GM21447 (cell line): Measurements from ENCODE around the gene ASAP2.

Source experiments
- ATAC-seq: cut with Tn5 transposase; IDR thresholded peaks from one replicate; pipeline ENCODE4 v1.9.1; 2021; ENCODE audit not compliant: unreplicated experiment

Gene ASAP2

DNA sequence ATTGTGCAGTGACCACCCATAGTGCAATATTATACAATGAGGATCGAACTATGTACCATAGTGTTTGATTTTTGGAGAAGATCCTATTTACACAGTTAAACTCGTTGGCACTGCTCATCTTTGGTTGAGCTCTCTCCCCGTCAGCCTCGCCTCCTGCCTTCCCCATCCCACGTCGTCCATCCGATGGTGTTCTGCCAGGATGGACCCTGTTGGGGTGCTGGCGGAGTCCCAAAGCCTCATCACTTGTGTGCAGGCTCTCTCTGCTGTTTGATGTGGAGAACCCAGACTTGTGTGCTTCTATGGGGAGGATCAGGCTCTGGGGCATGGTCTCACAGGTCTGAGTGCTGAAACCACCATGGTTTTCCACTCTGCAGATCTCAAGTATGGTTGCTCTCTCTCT lies 131.3 kb downstream of the ASAP2 start:
- ATAC-seq: no peak

DNA sequence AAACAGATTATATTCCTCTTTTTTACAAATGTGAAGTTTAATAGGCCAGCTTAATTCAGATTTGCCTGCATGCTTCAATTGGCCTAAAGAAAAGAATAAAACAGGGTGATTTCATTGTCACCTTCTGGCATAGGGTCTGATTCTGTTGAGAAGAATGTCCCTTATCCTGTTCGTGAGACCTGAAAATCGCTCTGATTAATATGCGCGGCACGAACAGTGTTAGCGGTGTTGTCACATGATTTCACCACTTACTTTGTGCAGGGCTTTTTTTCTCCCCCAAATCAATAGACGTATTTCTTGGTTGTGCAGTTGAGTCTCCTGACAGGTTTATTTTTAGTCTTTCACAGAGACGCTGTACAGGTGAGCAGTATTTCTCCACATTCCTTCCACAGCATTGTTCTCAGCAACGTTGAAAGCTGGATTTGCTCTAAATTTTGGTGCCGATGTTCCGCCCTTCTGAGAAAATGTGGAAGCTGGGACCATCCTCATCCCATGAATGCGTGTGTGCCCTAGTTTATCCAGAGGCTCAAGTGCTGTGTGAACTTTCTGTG lies 134.8 kb downstream of the ASAP2 start:
- no peak for ATAC-seq

DNA sequence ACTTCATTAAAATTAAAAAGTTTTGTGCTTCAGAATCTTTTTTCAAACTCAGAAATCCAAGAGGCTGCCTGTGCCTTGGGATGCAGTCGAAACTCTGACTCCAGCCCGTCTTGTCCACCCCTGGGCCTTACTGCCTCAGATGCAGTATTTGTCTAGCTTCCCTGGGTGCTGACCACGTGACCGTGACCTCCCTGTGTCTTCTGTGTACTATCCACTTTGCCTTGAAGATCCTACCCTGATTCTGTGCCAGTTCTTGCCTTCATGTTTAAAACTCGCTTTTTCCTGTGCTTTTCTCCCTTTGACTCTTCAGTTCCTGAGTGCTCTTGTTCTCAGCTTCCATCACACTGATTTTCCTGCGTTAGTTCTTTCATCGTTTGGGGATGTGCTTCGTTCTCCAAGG lies 136.0 kb downstream of the ASAP2 start:
- ATAC-seq: no peak

DNA sequence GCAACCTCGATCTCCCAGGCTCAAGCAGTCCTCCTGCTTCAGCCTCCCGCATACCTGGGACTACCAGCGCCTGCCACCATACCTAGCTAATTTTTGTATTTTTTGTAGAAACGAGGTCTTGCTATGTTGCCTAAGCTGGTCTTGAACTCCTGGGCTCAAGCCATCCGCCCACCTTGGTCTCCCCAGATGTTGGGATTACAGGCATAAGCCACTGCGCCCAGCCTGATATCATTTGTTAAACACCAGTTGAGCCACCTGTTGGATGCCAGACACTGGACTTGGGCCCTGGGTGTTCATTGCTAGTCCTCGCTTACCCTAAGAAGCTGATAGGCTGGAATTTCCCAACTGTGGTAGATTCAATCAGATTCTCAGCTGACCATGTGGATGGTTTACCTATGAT lies 136.9 kb downstream of the ASAP2 start:
- no peak for ATAC-seq

DNA sequence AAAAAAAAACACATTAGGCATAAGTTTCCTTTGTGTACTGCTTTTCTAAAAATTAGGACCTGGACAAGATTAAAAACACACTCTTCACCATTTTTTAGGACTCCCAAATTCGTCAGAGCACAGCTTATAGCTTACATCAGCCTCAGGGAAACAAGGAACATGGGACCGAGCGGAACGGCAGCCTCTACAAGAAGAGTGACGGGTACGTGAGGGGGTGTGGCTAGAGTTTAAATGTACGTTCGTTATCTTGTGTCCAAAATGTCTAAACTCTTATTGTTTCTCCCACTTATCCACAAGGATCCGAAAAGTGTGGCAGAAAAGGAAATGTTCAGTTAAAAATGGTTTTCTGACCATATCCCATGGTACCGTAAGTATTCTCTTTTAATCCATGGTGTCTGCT lies 137.8 kb downstream of the ASAP2 start:
- no peak for ATAC-seq

DNA sequence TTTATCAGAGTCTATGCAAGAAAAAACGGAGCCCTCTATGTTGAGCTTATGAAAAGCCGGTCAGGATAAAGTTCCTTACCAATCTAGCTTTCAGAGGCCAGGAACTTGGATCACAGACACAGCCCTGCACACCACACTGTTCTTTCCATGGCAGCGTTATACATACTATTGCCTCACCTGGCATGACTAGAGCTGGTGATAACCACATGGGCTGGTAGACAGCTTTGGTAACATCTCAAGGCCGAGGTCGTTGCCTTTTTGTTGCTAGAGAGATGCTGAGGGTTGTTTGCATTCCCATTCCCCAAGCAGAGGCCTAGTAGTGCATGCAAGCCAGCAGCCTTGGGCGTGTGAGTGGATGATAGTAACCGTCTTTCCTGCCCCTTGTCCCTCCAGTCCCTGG lies 138.7 kb downstream of the ASAP2 start:
- no peak for ATAC-seq

DNA sequence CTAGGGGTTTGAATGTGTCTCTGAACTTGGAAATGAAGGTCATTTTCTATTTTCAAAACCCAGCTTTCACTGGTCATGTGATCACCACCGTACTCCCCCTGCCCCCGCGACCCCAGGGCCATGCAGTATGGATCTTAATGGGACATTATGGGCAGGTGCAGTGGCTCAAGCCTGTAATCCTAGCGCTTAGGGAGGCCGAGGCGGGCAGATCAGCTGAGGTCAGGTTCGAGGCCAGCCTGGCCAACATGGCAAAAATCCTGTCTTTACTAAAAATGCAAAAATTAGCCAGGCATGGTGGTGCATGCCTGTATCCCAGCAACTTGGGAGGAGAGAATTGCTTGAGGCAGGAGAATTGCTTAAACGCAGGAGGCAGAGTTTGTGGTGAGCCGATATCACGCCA lies 139.4 kb downstream of the ASAP2 start:
- no peak for ATAC-seq

DNA sequence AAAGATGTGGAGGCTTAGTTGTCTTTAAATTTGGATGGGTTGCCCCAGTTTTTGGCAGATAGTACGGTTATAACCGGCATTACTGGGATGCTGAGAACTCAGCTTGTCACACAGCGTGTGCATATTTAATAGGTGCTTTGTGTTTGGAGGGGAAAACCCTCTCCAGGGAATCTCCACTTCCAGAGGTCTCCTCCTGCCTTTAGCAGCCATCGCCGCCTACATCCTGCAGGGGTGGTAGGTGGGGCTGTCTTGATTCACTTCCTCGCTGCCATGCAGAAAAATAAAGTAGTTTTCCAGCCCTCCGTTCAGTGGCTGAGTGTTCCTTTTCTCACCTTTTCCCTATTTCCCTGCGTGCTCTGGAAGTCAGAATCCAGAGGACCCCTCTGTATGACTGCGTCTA lies 140.3 kb downstream of the ASAP2 start:
- ATAC-seq: no peak

DNA sequence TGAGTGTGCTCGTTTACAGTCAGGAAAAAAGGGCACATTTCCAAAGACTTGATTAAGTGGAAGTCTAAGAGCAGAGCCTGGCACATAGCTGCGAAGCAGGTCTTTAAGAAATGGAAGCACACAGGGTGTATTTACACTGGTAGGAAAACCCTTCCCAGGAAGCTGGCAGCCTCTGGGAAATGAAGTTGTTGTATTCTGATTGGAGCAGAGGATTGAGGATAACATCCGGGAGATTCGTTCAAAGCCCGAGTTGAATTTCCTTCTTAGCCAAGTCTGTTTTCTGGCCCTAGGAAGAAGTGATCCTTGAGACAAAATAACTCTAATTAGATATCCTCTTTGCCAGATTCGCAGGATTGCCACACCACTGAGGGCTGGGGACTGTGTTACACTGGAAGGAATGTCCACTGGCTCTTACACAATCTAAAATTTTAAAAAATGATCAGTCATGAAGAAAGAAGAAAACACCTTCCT lies 140.8 kb downstream of the ASAP2 start:
- no peak for ATAC-seq

DNA sequence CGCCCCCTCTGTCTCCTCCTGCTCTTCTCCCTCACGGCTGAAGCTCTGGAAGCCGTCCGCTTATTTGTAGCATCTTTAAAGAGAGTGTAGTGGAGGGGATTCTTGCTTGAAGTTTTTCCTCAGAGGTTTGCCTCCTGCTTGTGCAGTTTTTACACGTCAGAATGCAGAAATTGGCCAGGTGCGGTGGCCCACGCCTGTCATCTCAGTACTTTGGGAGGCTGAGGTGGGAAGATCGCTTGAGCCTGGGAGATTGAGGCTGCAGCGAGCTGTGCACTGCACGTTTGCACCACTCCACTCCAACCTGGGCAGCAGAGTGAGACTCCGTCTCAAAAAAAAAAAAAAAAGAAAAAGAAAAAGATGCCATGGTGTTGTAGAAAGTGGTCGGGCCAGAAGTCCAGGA lies 147.7 kb downstream of the ASAP2 start:
- no peak for ATAC-seq

DNA sequence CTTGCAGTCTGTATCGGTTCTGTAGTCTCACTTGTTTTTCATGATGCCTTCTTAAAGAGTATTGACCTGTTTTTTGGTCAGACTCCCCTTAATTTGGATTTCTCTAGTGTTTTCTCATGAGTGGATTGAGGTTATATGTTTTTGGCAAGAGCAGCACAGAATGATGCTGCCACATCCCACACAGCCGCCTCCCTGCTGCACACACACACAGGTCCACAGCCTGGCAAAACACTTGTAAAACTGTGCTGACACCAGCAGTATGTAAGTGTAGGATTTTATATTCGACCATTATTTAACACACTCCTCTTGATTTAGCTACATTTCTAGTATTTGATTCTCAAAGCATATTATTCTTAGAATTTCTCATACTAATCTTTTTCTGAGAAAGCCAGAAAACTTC lies 148.7 kb downstream of the ASAP2 start:
- no peak for ATAC-seq

DNA sequence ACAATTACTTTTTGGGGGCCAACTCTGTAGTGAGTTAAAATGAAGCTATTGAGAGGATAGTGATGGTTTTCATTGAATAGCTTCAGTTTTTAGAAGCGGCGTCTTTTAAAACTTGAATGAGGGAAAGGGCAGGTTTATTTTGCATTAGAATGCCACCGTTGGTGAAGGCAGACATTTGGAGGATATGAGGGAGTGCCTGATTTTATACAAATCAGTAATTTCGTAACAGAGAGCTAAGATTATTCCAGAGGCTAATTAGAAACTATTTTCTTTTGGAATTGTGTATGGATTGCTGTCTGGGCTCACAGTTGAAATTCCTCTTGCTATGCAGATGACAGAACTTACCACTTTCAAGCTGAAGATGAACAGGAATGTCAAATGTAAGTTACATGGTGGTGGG lies 149.1 kb downstream of the ASAP2 start:
- ATAC-seq: no peak

DNA sequence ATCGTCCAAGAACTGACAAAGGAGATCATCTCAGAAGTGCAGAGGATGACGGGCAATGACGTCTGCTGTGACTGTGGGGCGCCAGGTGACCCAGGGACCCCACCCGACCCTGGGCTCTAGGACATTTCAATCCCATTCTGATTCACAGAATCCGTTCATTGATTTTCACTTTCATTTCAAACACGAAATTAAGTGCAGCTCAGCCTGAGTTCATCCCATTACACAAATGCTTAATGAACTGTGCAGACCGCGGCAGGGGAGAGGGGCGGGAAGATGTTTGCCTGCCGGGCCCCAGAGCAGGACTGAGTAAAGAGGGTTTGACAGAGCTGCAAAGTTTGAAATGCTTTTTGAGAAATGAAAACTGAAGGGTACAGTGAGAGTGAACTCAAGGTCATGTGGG lies 149.6 kb downstream of the ASAP2 start:
- ATAC-seq: no peak

DNA sequence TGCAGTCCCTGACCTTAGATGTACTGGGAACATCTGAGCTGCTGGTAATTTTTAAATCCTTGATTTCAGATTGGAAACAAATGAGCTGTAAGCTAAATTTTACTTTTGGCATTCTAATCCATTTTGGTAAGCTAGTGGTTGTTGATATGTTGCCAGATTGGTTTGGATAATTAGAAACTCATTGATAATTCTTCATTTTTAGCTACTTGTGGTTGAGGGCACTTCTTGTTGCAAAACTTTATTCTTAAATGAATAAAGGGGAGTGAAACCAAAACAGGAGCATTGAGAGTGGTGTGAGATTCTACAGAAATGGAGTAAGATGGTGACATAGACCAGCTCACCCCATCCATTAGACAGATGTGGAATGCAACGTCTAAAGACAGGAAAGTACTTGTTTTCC lies 152.2 kb downstream of the ASAP2 start:
- no peak for ATAC-seq

DNA sequence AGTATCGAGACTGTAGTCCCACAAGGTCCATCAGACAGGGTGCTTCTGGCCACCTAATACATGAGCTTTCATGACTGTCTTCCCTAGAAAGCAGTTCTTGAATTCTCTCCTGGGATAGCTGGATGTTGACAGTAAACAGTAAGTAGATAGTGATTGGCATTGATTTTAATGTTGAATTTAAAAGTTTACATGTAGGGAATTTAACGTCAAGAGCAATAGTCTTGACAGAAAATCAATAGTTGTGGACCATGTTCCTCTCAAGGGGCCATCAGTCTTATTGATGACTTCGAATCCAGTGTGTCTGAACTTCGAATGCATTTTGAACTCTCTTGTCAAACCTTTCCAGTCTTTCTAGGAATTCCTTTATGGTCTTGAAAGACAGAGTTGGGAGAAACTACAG lies 152.9 kb downstream of the ASAP2 start:
- no peak for ATAC-seq

DNA sequence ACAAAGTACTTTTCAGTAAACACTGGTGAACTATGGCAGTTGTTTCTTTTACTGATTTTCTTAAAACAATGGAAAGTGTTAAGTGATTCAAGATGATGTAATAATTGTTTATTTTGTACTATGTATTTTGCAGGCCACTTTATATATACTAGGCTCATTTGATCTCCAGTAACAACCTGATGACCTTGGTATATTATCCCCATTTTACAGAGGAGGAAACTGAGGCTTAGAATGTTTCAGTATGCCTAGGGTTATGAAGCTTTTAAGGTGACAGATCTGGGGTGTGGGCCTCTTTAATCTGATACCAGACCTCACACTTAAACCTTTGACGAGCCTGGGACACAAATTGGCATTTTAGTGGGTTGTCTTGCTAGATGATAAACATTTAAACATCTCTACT lies 153.5 kb downstream of the ASAP2 start:
- no peak for ATAC-seq

DNA sequence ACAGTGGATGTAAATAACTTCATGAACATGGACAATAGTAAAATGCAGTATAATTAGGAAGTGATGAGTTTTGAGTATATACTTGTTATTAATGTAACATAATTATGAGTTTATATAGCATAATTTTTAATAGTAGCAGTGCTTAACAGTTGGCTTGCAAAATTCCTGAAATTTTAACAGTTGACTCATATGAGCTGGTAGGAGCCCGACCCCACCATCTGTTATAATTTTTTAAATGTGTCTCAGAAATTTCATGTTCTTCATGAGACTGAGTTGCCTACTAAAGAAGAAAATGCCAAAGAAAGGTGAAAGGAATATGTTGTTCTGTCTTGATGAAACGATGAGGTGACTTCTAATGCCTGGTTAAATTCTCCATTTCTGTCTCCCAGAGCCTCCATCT lies 154.1 kb downstream of the ASAP2 start:
- ATAC-seq: no peak

DNA sequence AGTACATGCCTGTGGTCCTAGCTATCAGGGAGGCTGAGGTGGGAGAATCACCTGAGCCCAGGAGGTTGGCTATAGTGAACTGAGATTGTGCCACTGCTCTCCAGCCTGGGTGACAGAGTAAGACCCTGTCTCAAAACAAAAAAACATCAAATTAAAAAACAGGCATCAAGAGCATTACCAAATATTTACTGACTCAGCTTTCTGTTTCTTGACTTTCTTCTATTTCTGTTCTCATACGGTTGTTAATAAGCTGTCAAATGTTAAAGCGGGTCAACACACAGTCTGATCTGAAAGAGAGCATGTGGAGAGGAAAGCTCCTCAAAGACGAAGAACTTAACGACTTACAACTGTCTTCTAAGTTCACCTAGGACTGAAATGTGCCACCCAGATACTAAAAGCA lies 157.8 kb downstream of the ASAP2 start:
- no peak for ATAC-seq

DNA sequence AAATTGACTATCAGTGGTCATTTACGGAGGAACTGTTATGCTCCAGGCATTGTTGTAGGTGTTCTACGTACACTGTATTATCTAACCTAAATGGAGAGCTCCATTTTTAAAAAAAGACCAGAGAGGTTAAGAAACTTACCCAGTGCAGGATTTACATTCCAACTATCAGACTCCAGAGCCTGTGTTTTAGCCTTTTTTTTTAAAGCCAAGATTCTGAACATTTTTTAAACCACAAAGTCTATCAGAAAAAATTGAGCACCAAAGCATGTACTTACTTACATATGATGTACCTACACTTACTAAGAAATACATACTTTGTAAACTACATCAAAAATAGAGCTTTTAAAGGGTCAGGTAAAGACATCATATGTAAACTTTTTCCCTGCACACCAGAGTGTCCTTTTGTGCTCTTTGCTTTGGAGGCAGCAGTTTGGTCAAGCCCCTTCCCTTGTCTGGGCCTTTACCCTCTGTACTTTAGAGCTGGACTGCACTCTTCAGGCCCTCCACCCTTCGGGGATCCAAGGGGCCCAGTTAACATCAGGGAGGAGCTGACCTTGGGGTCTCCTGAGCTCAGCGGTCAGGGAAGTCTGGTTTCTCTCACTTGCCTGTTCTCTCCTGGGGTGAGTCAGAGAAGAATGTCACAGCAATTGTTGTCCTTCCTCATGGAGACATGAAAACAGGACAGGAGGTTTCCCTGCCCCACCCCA lies 158.3 kb downstream of the ASAP2 start:
- no peak for ATAC-seq

DNA sequence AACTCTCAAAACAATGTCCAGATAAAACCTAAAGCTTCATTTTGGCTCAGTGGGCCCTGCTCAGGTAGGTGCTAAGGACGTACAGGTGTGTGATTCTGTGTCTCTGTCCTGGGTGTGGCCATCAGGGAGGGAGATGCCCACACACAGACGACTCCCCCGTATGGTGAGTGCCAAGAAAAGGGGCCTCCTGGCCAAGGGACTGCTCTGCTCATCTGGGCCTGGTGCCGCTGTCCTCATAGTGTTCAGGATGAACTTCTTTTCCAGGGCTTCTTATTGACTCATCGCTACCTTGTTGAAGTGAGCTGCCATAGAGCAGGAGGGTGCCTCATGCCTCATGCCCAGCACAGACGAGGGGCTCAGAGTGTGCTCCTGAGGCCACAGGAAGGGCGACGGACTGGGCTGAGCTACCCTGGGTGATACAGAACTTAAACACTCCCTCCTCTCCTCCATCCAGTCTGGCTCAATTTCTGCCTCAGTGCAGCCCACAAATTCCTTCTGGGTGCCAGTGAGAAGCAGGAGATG lies 158.9 kb downstream of the ASAP2 start:
- ATAC-seq: no peak

DNA sequence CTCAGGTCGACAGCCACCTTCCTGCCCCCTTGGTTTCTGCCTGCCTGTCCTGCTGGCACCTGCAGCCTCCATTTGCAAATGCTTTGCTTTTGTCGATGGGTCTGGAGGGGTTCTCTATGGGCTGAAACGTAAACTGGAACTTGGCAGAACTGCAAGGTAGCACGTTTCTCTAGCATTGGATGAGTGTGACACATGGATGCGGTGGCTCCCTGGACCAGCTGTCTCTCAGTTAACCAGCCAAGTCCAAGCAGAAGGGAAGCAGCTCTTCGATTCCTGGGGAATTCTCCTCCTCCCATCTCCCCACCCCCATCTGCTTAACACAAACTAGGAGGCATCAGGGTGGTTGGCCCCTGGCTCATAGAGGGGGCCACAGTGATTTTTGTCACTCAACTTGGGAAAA lies 159.4 kb downstream of the ASAP2 start:
- ATAC-seq: no peak

DNA sequence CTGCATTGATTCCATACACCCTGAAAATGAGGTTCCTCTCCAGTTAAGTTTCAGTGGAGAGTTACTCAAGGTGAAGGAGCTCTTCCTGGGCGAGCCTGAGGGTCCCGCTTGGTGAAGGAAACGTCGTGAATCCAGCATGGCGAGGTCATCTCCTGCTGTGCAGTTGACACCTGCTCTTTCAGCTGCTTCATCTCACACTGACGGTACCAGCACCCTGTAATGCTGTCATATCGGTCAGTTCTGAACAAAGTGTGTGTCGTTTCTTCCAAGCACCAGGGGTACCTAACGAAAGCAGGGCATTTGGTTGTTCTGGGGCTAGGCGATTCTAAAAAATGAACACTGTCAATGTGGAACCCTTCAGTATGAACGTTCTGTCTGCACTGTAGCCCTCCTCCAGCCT lies 164.1 kb downstream of the ASAP2 start:
- no peak for ATAC-seq

DNA sequence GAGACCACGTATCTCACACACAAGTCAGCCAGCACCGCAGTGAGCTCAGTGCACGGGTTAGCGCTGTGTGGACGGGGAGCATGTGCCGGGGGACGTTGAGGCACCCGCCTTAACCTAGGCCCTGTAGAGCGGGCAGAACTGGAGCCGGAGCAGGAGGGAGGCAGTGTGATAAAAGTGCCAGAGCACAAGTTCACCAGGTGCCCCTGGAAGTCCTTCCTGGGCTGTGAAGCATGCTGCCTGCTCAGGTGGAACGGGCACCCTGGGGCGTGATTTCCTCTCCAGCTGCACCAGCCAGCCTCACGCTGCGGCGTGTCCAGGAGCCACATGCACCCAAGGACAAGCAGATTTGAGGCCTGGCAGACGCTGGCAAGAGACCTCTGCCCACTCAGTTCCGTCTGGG lies 166.4 kb downstream of the ASAP2 start:
- no peak for ATAC-seq
